Natural killer cell (primary cell): ENCODE measurements around the gene GPN2. TPM values are rescaled to one million over a fixed set of nuclear protein-coding genes. Genes with fewer than 3 reads are reported as not detected.
A peak's percentile ranks its signal among the peaks of the same experiment; 100 is the strongest.

ENCODE experiments used
- ATAC-seq, 3 donors: fragments of 150-1000 bp in 2 of 3; fragments of 200-7000 bp in 1 of 3; cut with Tn5 transposase; 1 replicate in 1 of 3; 2 replicates in 2 of 3; pipeline ENCODE4 v1.10.0; 2021; ENCODE audit warnings: mild to moderate bottlenecking in 2 of 3, moderate library complexity in 2 of 3
- DNase-seq, 2 donors: peaks; one replicate each; pipeline versions ENCODE4 v3.0.0 to v3.0.0-alpha.2; 2013 to 2021; ENCODE audit warnings: mixed read lengths in 1 of 2
- H3K27ac ChIP-seq: one replicate; pipeline ENCODE4 v1.5.1; 2013; ENCODE audit warnings: mild to moderate bottlenecking, low read length
- H3K27me3 ChIP-seq: one replicate; pipeline ENCODE4 v1.6.1; 2013; ENCODE audit warnings: low read length; ENCODE audit not compliant: control insufficient read depth, insufficient read depth
- H3K36me3 ChIP-seq: one replicate; pipeline ENCODE4 v1.6.1; 2013; ENCODE audit warnings: low read length; ENCODE audit not compliant: control insufficient read depth, insufficient read depth
- H3K4me1 ChIP-seq: one replicate; pipeline ENCODE4 v1.6.1; 2013; ENCODE audit warnings: low read length; ENCODE audit not compliant: control insufficient read depth, insufficient read depth
- H3K4me3 ChIP-seq: one replicate; pipeline ENCODE4 v1.5.1; 2013; ENCODE audit warnings: low read length
- H3K9me3 ChIP-seq: one replicate; pipeline ENCODE4 v1.6.1; 2013; ENCODE audit warnings: low read length; ENCODE audit not compliant: control insufficient read depth, insufficient read depth
- H3K27ac Mint-ChIP-seq, 2 donors: one replicate each; pipeline ENCODE4 v1.8.0; 2022; ENCODE audit warnings: mild to moderate bottlenecking in 2 of 2, mixed read lengths in 2 of 2, moderate library complexity in 1 of 2
- H3K27me3 Mint-ChIP-seq, 2 donors: one replicate each; pipeline ENCODE4 v1.8.0; 2022; ENCODE audit warnings: low read depth in 2 of 2, mixed read lengths in 2 of 2
- H3K36me3 Mint-ChIP-seq: one replicate; pipeline ENCODE4 v1.8.0; 2022; ENCODE audit warnings: mixed read lengths
- H3K4me1 Mint-ChIP-seq, 2 donors: one replicate each; pipeline ENCODE4 v1.8.0; 2022; ENCODE audit warnings: mixed read lengths in 2 of 2
- H3K4me3 Mint-ChIP-seq: one replicate; pipeline ENCODE4 v1.8.0; 2022; ENCODE audit warnings: mild to moderate bottlenecking, moderate library complexity, mixed read lengths
- H3K9me3 Mint-ChIP-seq, 2 donors: one replicate each; pipeline ENCODE4 v1.8.0; 2022; ENCODE audit warnings: mixed read lengths in 2 of 2
- WGBS: methylation state at CpG from one replicate; pipeline ENCODE4 v1.1.7; 2013; ENCODE audit warnings: missing lambda C conversion rate; ENCODE audit not compliant: insufficient coverage; 5-methylcytosine and 5-hydroxymethylcytosine counted together
- intact Hi-C: fragments of 100-400 bp; cut with micrococcal nuclease; formaldehyde crosslinking; loops from one replicate; pipeline ENCODE4 v1.14.2; 2022
- total RNA-seq, 4 donors: library from RNA; stranded (reverse); fragments of 120-200 nt in 1 of 4; gene quantifications; one replicate each; pipeline versions ENCODE4 v1.2.3 to v1.2.4, GENCODE V29; 2013 to 2022
- TF ChIP-seq, protein P1 (sequence below): fragments of 200-600 bp; IDR thresholded peaks from one replicate; pipeline ENCODE4 v1.8.0; 2022; ENCODE audit warnings: antibody characterized with exemption

Gene GPN2
- total RNA-seq, 3 donors from 2014 or later (not counting 1 experiment from before 2014, with no cell fraction given) = 32.4 to 42.6 (median 37.9) TPM

DNA sequence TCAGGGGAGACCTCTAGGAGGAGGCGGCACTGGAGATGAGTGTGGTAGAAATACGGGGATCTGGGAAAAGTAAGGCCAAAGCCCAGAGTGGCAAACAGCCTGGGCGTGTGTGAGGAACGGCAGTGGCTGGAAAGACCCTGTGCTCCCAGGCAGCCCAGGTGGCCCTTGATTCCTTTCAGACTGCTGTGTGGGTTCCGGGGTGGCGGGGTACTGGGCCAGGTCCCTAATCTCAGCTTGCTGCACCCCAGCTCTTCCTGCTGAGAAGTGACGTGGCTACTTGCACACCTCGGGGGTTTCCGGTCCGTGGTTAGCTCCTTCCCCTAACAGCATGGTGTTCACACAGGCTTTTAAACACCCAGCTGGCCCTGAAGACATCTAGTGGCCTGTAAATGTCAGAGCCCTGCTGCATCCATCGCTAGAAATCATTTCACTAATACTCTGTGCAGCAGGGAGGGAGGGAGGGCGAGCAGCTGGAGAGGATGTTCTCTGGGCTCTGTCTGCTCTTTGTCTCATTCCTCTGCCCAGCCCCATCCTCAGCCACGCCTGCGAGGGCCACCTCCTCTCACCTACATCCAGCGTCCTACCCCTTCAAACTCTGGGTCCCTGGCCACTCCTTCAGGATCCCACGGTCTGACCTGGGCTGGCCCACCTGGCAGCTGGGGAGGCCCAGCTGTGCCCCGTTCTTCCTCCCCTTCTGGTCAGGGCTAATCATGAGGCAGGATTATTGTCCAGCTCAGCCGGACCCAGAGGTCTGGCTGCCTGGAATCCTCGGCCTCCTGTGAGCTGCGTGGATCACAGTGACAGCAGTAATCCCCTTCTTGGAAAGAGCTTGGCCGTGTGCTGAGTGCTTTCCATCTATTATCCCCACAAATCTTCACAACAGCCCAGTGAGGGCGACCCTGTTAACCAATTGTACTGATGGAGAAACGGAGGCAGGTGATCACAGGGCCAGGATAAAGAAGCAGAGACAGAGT, 56.4 kb downstream of the GPN2 start:
- ATAC-seq (peak; percentile 93 to 98 (median 96)), DNase-seq (peak; percentile 83 to 98)
- H3K4me3 ChIP-seq = peak overlapping the region; percentile 17
- 28% methylated on average over 21 of the region's 23 CpGs for WGBS
- H3K9me3 ChIP-seq = no peaks in the 10 kb centered on the region
- H3K4me1 Mint-ChIP-seq = peaks cover 64 to 68% of the 10 kb centered on the region in 2 donors
- H3K27me3 ChIP-seq = no peaks in the 10 kb centered on the region
- H3K36me3 ChIP-seq = peaks cover 43% of the 10 kb centered on the region
- H3K4me3 Mint-ChIP-seq = peak overlapping the region; percentile 87
- intact Hi-C loops = loop anchor here (1.0 to 2.0 kb wide), 3 partner anchors 23 to 89 kb away; no protein-coding TSS in a partner anchor
- no peaks in the 10 kb centered on the region for H3K9me3 Mint-ChIP-seq
- peaks cover 70% of the 10 kb centered on the region for H3K4me1 ChIP-seq
- H3K27ac ChIP-seq = peak overlapping the region; percentile 98
- TF ChIP-seq, protein P1, sequence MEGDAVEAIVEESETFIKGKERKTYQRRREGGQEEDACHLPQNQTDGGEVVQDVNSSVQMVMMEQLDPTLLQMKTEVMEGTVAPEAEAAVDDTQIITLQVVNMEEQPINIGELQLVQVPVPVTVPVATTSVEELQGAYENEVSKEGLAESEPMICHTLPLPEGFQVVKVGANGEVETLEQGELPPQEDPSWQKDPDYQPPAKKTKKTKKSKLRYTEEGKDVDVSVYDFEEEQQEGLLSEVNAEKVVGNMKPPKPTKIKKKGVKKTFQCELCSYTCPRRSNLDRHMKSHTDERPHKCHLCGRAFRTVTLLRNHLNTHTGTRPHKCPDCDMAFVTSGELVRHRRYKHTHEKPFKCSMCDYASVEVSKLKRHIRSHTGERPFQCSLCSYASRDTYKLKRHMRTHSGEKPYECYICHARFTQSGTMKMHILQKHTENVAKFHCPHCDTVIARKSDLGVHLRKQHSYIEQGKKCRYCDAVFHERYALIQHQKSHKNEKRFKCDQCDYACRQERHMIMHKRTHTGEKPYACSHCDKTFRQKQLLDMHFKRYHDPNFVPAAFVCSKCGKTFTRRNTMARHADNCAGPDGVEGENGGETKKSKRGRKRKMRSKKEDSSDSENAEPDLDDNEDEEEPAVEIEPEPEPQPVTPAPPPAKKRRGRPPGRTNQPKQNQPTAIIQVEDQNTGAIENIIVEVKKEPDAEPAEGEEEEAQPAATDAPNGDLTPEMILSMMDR = peak; percentile 25
- H3K36me3 Mint-ChIP-seq = no peaks in the 10 kb centered on the region
- H3K27me3 Mint-ChIP-seq = no peaks in the 10 kb centered on the region
- H3K27ac Mint-ChIP-seq = peak overlapping the region; percentile 99 to 100

DNA sequence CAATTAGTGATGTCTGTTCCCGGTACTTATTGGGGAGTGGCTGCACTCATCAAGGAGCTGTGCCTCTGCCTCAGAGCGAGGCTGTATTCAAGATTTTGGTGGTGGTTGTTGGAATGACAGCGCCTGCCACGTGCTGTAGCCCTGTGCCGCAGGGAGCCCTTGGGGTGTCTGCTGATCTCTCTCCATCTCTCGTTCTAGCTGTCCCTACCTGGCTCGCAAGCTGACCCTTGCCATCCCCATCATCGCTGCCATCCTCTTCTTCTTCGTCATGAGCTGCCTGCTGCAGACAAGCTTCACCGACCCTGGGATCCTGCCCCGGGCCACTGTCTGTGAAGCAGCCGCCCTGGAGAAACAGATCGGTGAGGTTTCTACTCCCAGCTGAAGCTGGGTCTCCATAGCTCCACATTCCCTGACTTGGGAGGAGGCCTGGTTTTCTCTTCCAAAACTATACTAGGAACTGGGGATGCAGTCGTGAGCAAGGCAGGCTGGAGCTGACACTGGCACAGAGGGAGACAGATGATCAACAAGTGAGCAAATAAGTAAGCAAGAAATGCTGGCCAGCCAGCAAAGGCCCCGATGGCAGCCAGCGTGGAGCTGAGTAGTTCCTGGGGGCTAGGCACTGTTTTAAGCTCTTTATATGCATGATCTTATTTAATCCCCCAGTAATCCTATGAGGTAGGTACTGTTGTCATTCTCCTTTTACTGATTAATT, 57.7 kb downstream of the GPN2 start:
- H3K27me3 ChIP-seq = no peaks in the 10 kb centered on the region
- H3K4me3 Mint-ChIP-seq = peak overlapping the region; percentile 87
- no peaks in the 10 kb centered on the region for H3K9me3 ChIP-seq
- peak overlapping the region; percentile 99 to 100 for H3K27ac Mint-ChIP-seq
- H3K4me1 Mint-ChIP-seq = peaks cover 69 to 75% of the 10 kb centered on the region in 2 donors
- H3K4me1 ChIP-seq = peaks cover 74% of the 10 kb centered on the region
- DNase-seq (no peak), ATAC-seq (no peak)
- no peaks in the 10 kb centered on the region for H3K9me3 Mint-ChIP-seq
- H3K27ac ChIP-seq = peak overlapping the region; percentile 98
- 95% methylated on average over 16 of the region's 16 CpGs for WGBS
- TF ChIP-seq, protein P1 = no peak
- H3K4me3 ChIP-seq = no peak overlapping the region
- no peaks in the 10 kb centered on the region for H3K27me3 Mint-ChIP-seq
- H3K36me3 Mint-ChIP-seq = no peaks in the 10 kb centered on the region
- H3K36me3 ChIP-seq = peaks cover 34% of the 10 kb centered on the region
- intact Hi-C loops = loop anchor here (2.0 kb wide), 2 partner anchors 22 to 44 kb away; no protein-coding TSS in a partner anchor

DNA sequence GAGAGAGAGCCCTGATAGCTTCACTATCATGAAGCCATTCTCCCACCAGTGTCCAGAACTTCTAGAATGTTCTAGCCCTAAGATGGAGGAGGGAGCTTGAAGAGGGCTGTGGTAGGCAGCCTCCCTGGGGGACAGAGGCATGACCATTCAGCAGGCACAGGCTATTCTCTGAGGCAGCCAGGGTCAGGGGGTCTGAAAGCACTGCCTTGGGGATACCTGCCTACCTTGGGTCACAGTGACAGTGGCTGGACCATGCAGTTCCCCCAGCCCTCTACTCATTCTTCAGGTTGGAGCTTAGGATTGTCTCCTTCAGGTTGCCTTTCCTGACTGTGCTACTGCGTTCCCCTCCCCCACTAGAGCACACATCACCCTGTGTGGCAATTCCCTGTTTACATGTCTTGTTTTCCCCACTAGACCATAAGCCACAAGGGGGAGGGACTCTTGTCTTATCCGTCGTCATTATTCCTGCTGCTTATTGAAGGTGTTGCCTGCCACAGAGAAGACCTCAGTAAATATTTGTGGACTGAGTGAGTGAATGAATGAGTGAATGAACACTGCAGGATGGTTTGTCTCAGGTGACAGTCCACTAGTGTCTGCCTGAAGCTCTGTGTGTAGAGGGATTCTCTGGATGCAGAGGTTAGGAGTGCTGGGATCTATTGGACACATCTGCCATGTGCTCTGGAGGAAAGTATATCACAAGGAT, 58.4 kb downstream of the GPN2 start:
- H3K27ac ChIP-seq = peak overlapping the region; percentile 98
- DNase-seq = peak in 1 of 2 donors; percentile 65
- Mint-ChIP-seq H3K36me3 (no peaks in the 10 kb centered on the region), H3K4me1 (peaks cover 72 to 79% of the 10 kb centered on the region in 2 donors), H3K27ac (peak overlapping the region; percentile 99 to 100), H3K27me3 (no peaks in the 10 kb centered on the region), H3K9me3 (no peaks in the 10 kb centered on the region), H3K4me3 (peak overlapping the region; percentile 2)
- 92% methylated on average over 3 of the region's 3 CpGs for WGBS
- H3K4me1 ChIP-seq = peaks cover 78% of the 10 kb centered on the region
- no peaks in the 10 kb centered on the region for H3K9me3 ChIP-seq
- intact Hi-C loops = loop anchor here (2.0 kb wide), 2 partner anchors 21 to 43 kb away; no protein-coding TSS in a partner anchor
- TF ChIP-seq, protein P1 = no peak
- H3K4me3 ChIP-seq = no peak overlapping the region
- H3K27me3 ChIP-seq = no peaks in the 10 kb centered on the region
- peaks cover 34% of the 10 kb centered on the region for H3K36me3 ChIP-seq
- no peak for ATAC-seq
